ENCODE data around the gene DOCK11.

The DOCK11 gene

GRCh38 chrX:118634336-118634735 lies 138.7 kb downstream of the DOCK11 start:
- DNase-seq, result no peak

GRCh38 chrX:118637997-118638396 lies 142.4 kb downstream of the DOCK11 start:
- DNase-seq, result no peak

- DNase-seq, result peak; percentile 43
Observed at GRCh38 chrX:118644378-118644777, 148.8 kb downstream of the DOCK11 start.

GRCh38 chrX:118652717-118653116 lies 157.1 kb downstream of the DOCK11 start:
- DNase-seq, result no peak

- DNase-seq, result no peak
Observed at GRCh38 chrX:118654331-118654730, 158.7 kb downstream of the DOCK11 start.

- no peak for DNase-seq
Observed at GRCh38 chrX:118655561-118656246, 160.1 kb downstream of the DOCK11 start.

- no peak for DNase-seq
Observed at GRCh38 chrX:118657413-118657812, 161.8 kb downstream of the DOCK11 start.

- DNase-seq, result no peak
Observed at GRCh38 chrX:118660085-118660484, 164.5 kb downstream of the DOCK11 start.

- no peak for DNase-seq
Observed at GRCh38 chrX:118665204-118665603, 169.6 kb downstream of the DOCK11 start.

GRCh38 chrX:118666521-118666920 lies 170.9 kb downstream of the DOCK11 start:
- no peak for DNase-seq

- DNase-seq, result no peak
Observed at GRCh38 chrX:118669435-118669834, 173.8 kb downstream of the DOCK11 start.

- DNase-seq, result no peak
Observed at GRCh38 chrX:118675326-118675965, 179.8 kb downstream of the DOCK11 start.

GRCh38 chrX:118675966-118676349 lies 180.3 kb downstream of the DOCK11 start:
- DNase-seq, result peak; percentile 10

GRCh38 chrX:118677318-118677717 lies 181.7 kb downstream of the DOCK11 start:
- DNase-seq, result no peak

GRCh38 chrX:118679290-118679689 lies 183.7 kb downstream of the DOCK11 start:
- no peak for DNase-seq

GRCh38 chrX:118682258-118683014 lies 186.8 kb downstream of the DOCK11 start:
- peak; percentile 43 for DNase-seq

- DNase-seq, result no peak
Observed at GRCh38 chrX:118685393-118685792, 189.8 kb downstream of the DOCK11 start.

- no peak for DNase-seq
Observed at GRCh38 chrX:118688935-118689334, 193.3 kb downstream of the DOCK11 start.

- no peak for DNase-seq
Observed at GRCh38 chrX:118693843-118694242, 198.2 kb downstream of the DOCK11 start.

GRCh38 chrX:118694638-118695037 lies 199.0 kb downstream of the DOCK11 start:
- no peak for DNase-seq

- DNase-seq, result no peak
Observed at GRCh38 chrX:118698516-118699170, 203.0 kb downstream of the DOCK11 start.

GRCh38 chrX:118702741-118703140 lies 207.1 kb downstream of the DOCK11 start:
- DNase-seq, result no peak

GRCh38 chrX:118706681-118707080 lies 211.1 kb downstream of the DOCK11 start:
- DNase-seq, result no peak
